ENCODE results near the gene PDE1C. TPM values are rescaled to one million over a fixed set of nuclear protein-coding genes. Genes with fewer than 3 reads are reported as not detected.

PDE1C gene
- total RNA-seq, 2 donors from 2014 or later: 0.26 to 0.60 TPM

GRCh38 chr7:32092346-32092745, 22.1 kb upstream of the PDE1C start:
- DNase-seq: no peak
- Histone ChIP-seq H3K9me3 (ENCODE audit: control insufficient read depth, low read length) (no peaks in the 10 kb centered on the region), H3K27me3 (ENCODE audit: control insufficient read depth, insufficient read depth, low read length, poor library complexity, severe bottlenecking) (no peaks in the 10 kb centered on the region), H3K4me1 (ENCODE audit: control insufficient read depth, insufficient read depth, low read length) (no peaks in the 10 kb centered on the region), H3K4me3 (ENCODE audit: low read length) (no peak overlapping the region), H3K36me3 (ENCODE audit: control insufficient read depth, insufficient read depth, low read length) (no peaks in the 10 kb centered on the region), H3K27ac (ENCODE audit: low read depth, low read length) (no peak overlapping the region), H3K9ac (ENCODE audit: extremely low read depth, low read length, poor library complexity, severe bottlenecking) (no peak overlapping the region)
- Mint-ChIP-seq H3K36me3 (ENCODE audit: low read depth) (no peaks in the 10 kb centered on the region), H3K4me3 (no peak overlapping the region), H3K27me3 (ENCODE audit: insufficient read depth) (peaks cover 39% of the 10 kb centered on the region), H3K9me3 (no peaks in the 10 kb centered on the region), H3K27ac (no peak overlapping the region), H3K4me1 (no peaks in the 10 kb centered on the region)
- TF ChIP-seq CTCF (conservative IDR thresholded peaks at IDR 0.05): no peak
- WGBS, 2 experiments (ENCODE audit: insufficient coverage in 1 of 2, insufficient read length in 1 of 2): 88% methylated on average over 1 of the region's 1 CpG; no CpG with 5 or more reads in 1 of the 2 experiments

GRCh38 chr7:32091608-32092210, 21.5 kb upstream of the PDE1C start:
- Mint-ChIP-seq H3K36me3 (ENCODE audit: low read depth) (no peaks in the 10 kb centered on the region), H3K27me3 (ENCODE audit: insufficient read depth) (peaks cover 39% of the 10 kb centered on the region), H3K27ac (no peak overlapping the region), H3K4me3 (no peak overlapping the region), H3K4me1 (no peaks in the 10 kb centered on the region), H3K9me3 (no peaks in the 10 kb centered on the region)
- Histone ChIP-seq H3K36me3 (ENCODE audit: control insufficient read depth, insufficient read depth, low read length) (no peaks in the 10 kb centered on the region), H3K9me3 (ENCODE audit: control insufficient read depth, low read length) (no peaks in the 10 kb centered on the region), H3K4me1 (ENCODE audit: control insufficient read depth, insufficient read depth, low read length) (no peaks in the 10 kb centered on the region), H3K4me3 (ENCODE audit: low read length) (no peak overlapping the region), H3K27me3 (ENCODE audit: control insufficient read depth, insufficient read depth, low read length, poor library complexity, severe bottlenecking) (no peaks in the 10 kb centered on the region), H3K27ac (ENCODE audit: low read depth, low read length) (no peak overlapping the region), H3K9ac (ENCODE audit: extremely low read depth, low read length, poor library complexity, severe bottlenecking) (no peak overlapping the region)
- no peak for DNase-seq
- WGBS, 2 experiments (ENCODE audit: insufficient coverage in 1 of 2, insufficient read length in 1 of 2): 87 to 92% methylated on average over 2 to 3 of the region's 4 CpGs
- TF ChIP-seq CTCF (conservative IDR thresholded peaks at IDR 0.05): no peak

- no peak overlapping the region for H3K27ac Mint-ChIP-seq
- TF ChIP-seq CTCF (conservative IDR thresholded peaks at IDR 0.05): no peak
- peaks cover 32% of the 10 kb centered on the region for H3K27me3 Mint-ChIP-seq (ENCODE audit: insufficient read depth)
Measured at GRCh38 chr7:32089678-32090077, 19.5 kb upstream of the PDE1C start.

More at GRCh38 chr7:32089678-32090077, 19.5 kb upstream of the PDE1C start:
- H3K36me3 Mint-ChIP-seq (ENCODE audit: low read depth): no peaks in the 10 kb centered on the region
- H3K27me3 ChIP-seq (ENCODE audit: control insufficient read depth, insufficient read depth, low read length, poor library complexity, severe bottlenecking): no peaks in the 10 kb centered on the region
- H3K9ac ChIP-seq (ENCODE audit: extremely low read depth, low read length, poor library complexity, severe bottlenecking): no peak overlapping the region
- H3K4me3 Mint-ChIP-seq: no peak overlapping the region
- no peaks in the 10 kb centered on the region for H3K4me1 Mint-ChIP-seq
- H3K9me3 ChIP-seq (ENCODE audit: control insufficient read depth, low read length): no peaks in the 10 kb centered on the region
- H3K4me1 ChIP-seq (ENCODE audit: control insufficient read depth, insufficient read depth, low read length): no peaks in the 10 kb centered on the region
- H3K36me3 ChIP-seq (ENCODE audit: control insufficient read depth, insufficient read depth, low read length): no peaks in the 10 kb centered on the region
- no peak overlapping the region for H3K4me3 ChIP-seq (ENCODE audit: low read length)
- no peak overlapping the region for H3K27ac ChIP-seq (ENCODE audit: low read depth, low read length)
- no peak for DNase-seq
- no peaks in the 10 kb centered on the region for H3K9me3 Mint-ChIP-seq

Data from endodermal cell (in vitro differentiated cells).